H1 (cell line): Measurements from ENCODE around the gene NXPH3. TPM values are rescaled to one million over a fixed set of nuclear protein-coding genes. Genes with fewer than 3 reads are reported as not detected.

Experiments
- BRCA1 ChIP-seq: IDR thresholded peaks from 2 replicates; pipeline ENCODE4 v1.6.1; 2012; ENCODE audit warnings: low read depth, low read length, improper control_type of control experiment
- GTF2F1 ChIP-seq: IDR thresholded peaks from 2 replicates; pipeline ENCODE4 v1.6.1; 2012; ENCODE audit warnings: low read depth, low read length, improper control_type of control experiment, borderline replicate concordance
- HDAC2 ChIP-seq, 2 experiments: fragments of 300-600 bp in 1 of 2; sonication (generic) in 1 of 2; IDR thresholded peaks; 2 replicates each; pipeline ENCODE4 v1.6.1; 2011 to 2012; ENCODE audit warnings: low read depth in 2 of 2, low read length in 2 of 2, mild to moderate bottlenecking in 2 of 2, moderate library complexity in 2 of 2, borderline replicate concordance in 1 of 2, inconsistent platforms in 1 of 2
- NANOG ChIP-seq: IDR thresholded peaks from 2 replicates; pipeline ENCODE4 v1.6.1; 2011; ENCODE audit warnings: low read length, low read depth, mild to moderate bottlenecking, inconsistent platforms; ENCODE audit not compliant: insufficient read depth, poor library complexity, severe bottlenecking
- RBBP5 ChIP-seq: IDR thresholded peaks from 2 replicates; pipeline ENCODE4 v1.7.1; 2012; ENCODE audit warnings: low read depth, mild to moderate bottlenecking, inconsistent platforms, low read length, moderate library complexity, borderline replicate concordance
- RFX5 ChIP-seq: IDR thresholded peaks from 2 replicates; pipeline ENCODE4 v1.6.1; 2011; ENCODE audit warnings: low read depth, low read length, improper control_type of control experiment, borderline replicate concordance
- SIN3A ChIP-seq, 2 experiments: IDR thresholded peaks in 1 of 2; conservative IDR thresholded peaks in 1 of 2; 2 replicates each; pipeline ENCODE4 v1.6.1; 2011 to 2012; ENCODE audit warnings: low read length in 2 of 2, improper control_type of control experiment in 1 of 2, low read depth in 1 of 2, mild to moderate bottlenecking in 1 of 2
- SP2 ChIP-seq: IDR thresholded peaks from 2 replicates; pipeline ENCODE4 v1.6.1; 2012; ENCODE audit warnings: mild to moderate bottlenecking, low read length, inconsistent platforms
- TCF12 ChIP-seq: IDR thresholded peaks from 2 replicates; pipeline ENCODE4 v1.6.1; 2011; ENCODE audit warnings: low read depth, mild to moderate bottlenecking, low read length
- polyA plus RNA-seq, 7 experiments: library from polyadenylated mRNA; depleted of rRNA in 3 of 7; stranded (reverse) in 5 of 7; unstranded in 2 of 7; fragments of >200 nt in 5 of 7; fragments of 200-250 nt in 2 of 7; gene quantifications; 1 replicate in 5 of 7; 2 replicates in 1 of 7; 4 replicates in 1 of 7; pipeline versions ENCODE4 v1.2.1 to v1.2.3, GENCODE V29; 2011 to 2013; ENCODE audit warnings: missing spikeins in 2 of 7, mixed read lengths in 2 of 7
- total RNA-seq: library from RNA; stranded (reverse); fragmentation: NEBNext Ultra II Directional; extraction: Animal tissue kit (Norgen Biotek cat#: 25700); gene quantifications from 2 replicates; pipeline ENCODE4 v1.2.1, GENCODE V29; 2021
- TF ChIP-seq, protein P1 (sequence below): fragments of 300-600 bp; sonication (generic); IDR thresholded peaks from 2 replicates; pipeline ENCODE4 v1.7.1; 2012; ENCODE audit warnings: low read length, moderate library complexity, mild to moderate bottlenecking, inconsistent platforms; ENCODE audit not compliant: insufficient replicate concordance

The NXPH3 gene
- total and polyA plus RNA-seq, 2 of the 8 experiments (the other 6 are each of a cell fraction or from before 2014, with no cell fraction given): 2.5 to 3.7 TPM

DNA sequence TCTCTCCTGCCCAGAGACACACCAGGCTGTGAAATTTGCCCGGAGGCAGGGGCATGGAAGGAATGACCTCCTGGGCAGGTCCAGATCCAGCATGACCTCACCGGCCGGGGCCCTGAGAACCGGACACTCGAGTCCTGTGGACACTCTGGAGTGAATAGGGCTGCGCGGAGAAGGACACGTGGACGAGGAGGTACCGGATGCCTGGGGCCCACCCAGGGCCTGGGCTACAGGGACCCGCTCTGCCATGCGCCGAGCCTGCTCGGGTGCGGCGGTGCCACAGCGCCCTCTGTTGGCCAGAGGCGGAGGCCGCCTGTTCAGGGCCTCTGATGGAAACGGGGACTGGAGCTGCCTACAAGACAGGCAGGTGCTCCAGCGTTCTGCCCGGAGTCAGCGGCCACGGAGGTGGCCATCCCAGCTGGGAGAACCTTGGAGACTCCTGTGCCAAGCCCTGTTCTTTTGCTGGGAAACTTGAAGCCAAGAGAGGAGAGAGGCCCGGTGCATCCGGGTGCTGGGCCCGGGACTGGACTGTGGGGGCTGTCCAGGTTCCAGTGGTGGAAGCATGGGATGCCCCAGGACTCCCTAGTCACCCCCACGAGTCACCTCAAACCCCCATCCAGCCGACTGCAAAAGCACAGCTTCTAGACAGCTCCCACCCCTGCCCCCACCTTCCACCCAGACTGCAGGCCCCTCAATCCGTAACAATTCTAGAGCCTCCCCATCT is 19.3 kb upstream of the NXPH3 start (continued):
- TF ChIP-seq, protein P1, sequence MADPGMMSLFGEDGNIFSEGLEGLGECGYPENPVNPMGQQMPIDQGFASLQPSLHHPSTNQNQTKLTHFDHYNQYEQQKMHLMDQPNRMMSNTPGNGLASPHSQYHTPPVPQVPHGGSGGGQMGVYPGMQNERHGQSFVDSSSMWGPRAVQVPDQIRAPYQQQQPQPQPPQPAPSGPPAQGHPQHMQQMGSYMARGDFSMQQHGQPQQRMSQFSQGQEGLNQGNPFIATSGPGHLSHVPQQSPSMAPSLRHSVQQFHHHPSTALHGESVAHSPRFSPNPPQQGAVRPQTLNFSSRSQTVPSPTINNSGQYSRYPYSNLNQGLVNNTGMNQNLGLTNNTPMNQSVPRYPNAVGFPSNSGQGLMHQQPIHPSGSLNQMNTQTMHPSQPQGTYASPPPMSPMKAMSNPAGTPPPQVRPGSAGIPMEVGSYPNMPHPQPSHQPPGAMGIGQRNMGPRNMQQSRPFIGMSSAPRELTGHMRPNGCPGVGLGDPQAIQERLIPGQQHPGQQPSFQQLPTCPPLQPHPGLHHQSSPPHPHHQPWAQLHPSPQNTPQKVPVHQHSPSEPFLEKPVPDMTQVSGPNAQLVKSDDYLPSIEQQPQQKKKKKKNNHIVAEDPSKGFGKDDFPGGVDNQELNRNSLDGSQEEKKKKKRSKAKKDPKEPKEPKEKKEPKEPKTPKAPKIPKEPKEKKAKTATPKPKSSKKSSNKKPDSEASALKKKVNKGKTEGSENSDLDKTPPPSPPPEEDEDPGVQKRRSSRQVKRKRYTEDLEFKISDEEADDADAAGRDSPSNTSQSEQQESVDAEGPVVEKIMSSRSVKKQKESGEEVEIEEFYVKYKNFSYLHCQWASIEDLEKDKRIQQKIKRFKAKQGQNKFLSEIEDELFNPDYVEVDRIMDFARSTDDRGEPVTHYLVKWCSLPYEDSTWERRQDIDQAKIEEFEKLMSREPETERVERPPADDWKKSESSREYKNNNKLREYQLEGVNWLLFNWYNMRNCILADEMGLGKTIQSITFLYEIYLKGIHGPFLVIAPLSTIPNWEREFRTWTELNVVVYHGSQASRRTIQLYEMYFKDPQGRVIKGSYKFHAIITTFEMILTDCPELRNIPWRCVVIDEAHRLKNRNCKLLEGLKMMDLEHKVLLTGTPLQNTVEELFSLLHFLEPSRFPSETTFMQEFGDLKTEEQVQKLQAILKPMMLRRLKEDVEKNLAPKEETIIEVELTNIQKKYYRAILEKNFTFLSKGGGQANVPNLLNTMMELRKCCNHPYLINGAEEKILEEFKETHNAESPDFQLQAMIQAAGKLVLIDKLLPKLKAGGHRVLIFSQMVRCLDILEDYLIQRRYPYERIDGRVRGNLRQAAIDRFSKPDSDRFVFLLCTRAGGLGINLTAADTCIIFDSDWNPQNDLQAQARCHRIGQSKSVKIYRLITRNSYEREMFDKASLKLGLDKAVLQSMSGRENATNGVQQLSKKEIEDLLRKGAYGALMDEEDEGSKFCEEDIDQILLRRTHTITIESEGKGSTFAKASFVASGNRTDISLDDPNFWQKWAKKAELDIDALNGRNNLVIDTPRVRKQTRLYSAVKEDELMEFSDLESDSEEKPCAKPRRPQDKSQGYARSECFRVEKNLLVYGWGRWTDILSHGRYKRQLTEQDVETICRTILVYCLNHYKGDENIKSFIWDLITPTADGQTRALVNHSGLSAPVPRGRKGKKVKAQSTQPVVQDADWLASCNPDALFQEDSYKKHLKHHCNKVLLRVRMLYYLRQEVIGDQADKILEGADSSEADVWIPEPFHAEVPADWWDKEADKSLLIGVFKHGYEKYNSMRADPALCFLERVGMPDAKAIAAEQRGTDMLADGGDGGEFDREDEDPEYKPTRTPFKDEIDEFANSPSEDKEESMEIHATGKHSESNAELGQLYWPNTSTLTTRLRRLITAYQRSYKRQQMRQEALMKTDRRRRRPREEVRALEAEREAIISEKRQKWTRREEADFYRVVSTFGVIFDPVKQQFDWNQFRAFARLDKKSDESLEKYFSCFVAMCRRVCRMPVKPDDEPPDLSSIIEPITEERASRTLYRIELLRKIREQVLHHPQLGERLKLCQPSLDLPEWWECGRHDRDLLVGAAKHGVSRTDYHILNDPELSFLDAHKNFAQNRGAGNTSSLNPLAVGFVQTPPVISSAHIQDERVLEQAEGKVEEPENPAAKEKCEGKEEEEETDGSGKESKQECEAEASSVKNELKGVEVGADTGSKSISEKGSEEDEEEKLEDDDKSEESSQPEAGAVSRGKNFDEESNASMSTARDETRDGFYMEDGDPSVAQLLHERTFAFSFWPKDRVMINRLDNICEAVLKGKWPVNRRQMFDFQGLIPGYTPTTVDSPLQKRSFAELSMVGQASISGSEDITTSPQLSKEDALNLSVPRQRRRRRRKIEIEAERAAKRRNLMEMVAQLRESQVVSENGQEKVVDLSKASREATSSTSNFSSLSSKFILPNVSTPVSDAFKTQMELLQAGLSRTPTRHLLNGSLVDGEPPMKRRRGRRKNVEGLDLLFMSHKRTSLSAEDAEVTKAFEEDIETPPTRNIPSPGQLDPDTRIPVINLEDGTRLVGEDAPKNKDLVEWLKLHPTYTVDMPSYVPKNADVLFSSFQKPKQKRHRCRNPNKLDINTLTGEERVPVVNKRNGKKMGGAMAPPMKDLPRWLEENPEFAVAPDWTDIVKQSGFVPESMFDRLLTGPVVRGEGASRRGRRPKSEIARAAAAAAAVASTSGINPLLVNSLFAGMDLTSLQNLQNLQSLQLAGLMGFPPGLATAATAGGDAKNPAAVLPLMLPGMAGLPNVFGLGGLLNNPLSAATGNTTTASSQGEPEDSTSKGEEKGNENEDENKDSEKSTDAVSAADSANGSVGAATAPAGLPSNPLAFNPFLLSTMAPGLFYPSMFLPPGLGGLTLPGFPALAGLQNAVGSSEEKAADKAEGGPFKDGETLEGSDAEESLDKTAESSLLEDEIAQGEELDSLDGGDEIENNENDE: no peak
- TF ChIP-seq SIN3A (conservative IDR thresholded peaks at IDR 0.05 in 1 of 2, IDR thresholded peaks at IDR 0.05 in 1 of 2; ENCODE audit: low read depth in 1 of 2, low read length in 2 of 2) (peak; percentile 69 to 85; a peak in 2 of 4 replicates), GTF2F1 (no peak), NANOG (peak; percentile 34), RBBP5 (no peak), RFX5 (no peak), BRCA1 (no peak), SP2 (no peak), HDAC2 (IDR thresholded peaks at IDR 0.05; ENCODE audit: borderline replicate concordance in 1 of 2, low read depth in 2 of 2, low read length in 2 of 2) (no peak), TCF12 (no peak)
